GM19372 (cell line): ENCODE results near the gene CIBAR2.
"Not testable (repeated sequence)": the region's sequence is repeated elsewhere in the genome, so short reads cannot be mapped to it uniquely, and the experiment has no call there.

Source experiments
- ATAC-seq: cut with Tn5 transposase; IDR thresholded peaks from one replicate; pipeline ENCODE4 v1.9.1; 2021; ENCODE audit warnings: mild to moderate bottlenecking, low read depth, moderate library complexity; ENCODE audit not compliant: unreplicated experiment

CIBAR2 gene

GRCh38 chr16:85068746-85069145 is 43.5 kb downstream of the CIBAR2 start:
- ATAC-seq = no peak

- ATAC-seq = no peak
Observed at GRCh38 chr16:85067426-85067825, 44.8 kb downstream of the CIBAR2 start.

- no peak for ATAC-seq
Observed at GRCh38 chr16:85067024-85067423, 45.2 kb downstream of the CIBAR2 start.

- no peak for ATAC-seq
Observed at GRCh38 chr16:85066346-85066885, 45.9 kb downstream of the CIBAR2 start.

DNA sequence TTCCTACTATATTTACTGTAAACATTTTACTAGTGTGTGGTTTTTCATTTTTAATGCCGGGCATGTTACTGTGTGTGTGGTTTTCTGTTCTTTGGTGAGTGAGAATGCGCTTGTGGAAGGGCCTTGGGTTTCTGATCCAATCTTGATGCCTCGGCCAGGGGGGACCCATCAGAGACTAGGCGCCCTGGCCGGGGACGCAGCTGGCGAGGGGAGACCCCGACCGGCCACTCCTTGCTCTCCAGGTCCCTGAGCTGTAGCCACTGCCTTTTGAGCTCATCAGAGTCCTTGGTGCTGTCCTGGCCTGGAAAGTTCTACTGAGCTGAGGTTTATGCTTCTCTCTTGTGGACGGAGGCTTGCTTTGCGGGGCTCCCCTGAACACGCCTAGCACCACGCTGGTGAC is 47.2 kb downstream of the CIBAR2 start:
- ATAC-seq = no peak

- ATAC-seq = no peak
Observed at GRCh38 chr16:85064186-85064585, 48.1 kb downstream of the CIBAR2 start.

DNA sequence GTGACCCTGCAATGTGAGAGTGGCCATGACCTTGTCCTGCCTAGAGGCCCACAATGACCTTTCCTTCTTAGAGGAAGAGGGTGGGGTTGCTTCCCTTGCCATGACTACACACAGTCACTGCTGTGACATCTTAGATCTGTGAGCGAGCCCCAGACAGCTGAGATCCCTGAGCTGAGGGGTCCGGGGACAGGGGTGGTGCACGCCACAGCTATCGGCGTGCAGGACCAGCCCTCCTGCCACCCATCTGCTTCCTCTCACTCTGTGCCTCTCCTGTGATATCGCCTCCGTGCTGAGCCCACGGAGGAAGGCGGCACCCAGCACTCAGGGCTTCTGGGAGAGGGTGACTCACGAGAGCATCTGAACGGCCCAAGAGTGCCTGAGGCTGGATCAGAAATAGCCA is 49.4 kb downstream of the CIBAR2 start:
- no peak for ATAC-seq

- ATAC-seq = no peak
Observed at GRCh38 chr16:85062323-85062722, 49.9 kb downstream of the CIBAR2 start.

DNA sequence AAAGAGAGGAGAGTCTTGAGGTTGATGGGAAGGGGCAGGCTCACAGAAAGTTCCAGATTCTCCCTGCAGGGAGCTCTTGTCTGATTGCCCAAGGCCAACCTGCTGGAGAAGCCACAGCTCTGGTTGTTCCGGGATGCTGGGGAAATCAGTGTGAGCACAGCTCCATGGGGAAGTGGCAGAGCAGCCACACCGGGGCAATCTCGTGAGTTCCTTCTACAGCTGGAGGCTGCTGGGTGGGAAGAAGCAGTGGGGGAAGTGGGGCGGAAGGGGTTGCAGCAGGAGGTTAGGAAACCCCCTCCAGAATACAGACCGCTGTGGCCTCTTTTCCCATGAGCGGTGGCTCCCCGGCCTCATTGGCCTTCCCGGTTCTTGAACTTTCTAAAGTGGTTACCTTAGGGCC is 50.7 kb downstream of the CIBAR2 start:
- ATAC-seq = no peak

DNA sequence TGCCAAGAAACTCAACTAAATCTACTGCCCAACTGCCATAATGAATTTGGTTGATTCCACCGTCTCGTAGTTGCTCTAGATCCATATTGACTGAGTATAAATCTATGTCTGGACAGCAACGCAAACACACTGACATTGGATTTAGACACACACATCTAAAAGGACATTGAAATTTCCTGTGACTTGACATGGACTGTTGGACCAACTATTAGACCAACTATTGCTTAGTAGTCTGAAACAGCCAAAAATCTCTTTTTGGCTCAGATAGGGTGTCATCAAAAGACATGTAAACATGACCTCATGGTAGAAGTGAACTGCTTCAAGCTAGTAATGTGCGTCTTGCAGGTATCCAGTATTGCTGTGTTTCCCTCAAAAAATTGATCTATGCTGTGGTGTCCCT is 53.4 kb downstream of the CIBAR2 start:
- ATAC-seq = no peak

GRCh38 chr16:85057948-85058347 is 54.3 kb downstream of the CIBAR2 start:
- no peak for ATAC-seq

DNA sequence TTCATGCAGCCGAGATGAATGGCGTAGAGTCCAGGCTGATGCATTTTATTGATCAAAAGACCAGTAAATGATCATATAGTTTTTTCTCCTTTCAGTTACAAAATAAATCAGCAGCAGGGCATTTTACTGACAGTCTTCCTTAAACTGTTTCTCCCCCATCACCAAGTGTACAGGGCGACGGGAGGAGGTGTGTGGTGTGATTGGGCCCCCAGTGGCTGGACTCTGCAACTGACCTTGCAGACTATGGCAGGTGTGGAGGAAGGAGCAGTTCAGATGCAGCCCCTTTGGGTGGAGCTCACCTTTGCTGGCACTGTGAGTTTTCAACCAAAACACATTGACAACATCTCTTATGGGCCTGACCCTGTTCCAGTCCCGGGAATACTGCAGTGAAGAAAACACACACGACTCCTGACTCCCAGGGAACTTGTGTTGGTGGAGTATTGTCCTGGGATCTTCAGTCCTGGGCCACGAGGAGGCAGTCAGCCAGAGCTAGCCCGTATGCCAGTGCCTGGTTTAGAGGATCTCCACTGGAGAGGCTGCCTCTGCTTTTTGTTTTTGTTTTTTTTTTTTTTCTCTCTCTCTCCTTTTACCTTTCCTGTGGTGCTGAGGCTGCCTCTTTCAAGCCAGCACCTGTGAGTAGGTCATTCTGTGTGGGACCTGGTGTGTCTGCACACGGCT is 54.9 kb downstream of the CIBAR2 start:
- ATAC-seq = no peak

DNA sequence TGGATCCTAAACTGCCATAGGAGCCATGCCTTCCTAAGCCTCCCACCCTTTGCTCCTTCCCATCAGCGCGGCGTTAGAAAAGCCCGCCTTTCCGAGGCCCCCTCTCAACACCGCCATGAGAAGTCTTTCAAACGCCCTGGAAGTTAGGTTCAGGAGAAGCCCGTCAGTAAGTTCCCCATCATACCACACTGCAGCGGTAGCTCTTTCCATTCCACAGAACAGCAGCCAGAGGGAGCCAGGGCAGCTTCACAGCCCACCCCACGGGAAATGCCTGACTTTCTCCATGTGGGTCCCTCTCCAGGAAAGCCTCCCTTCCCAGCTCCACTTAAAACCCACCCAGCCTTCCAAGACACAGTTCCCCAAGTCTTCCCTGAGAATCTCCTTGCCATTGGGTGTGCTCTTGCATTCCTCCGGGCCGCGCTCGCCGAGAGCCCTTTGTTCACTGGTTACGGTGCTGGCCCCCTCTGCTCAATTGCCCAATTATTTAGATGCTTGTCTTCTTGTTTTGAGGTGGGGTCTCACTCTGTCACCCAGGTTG is 56.0 kb downstream of the CIBAR2 start:
- no peak for ATAC-seq

DNA sequence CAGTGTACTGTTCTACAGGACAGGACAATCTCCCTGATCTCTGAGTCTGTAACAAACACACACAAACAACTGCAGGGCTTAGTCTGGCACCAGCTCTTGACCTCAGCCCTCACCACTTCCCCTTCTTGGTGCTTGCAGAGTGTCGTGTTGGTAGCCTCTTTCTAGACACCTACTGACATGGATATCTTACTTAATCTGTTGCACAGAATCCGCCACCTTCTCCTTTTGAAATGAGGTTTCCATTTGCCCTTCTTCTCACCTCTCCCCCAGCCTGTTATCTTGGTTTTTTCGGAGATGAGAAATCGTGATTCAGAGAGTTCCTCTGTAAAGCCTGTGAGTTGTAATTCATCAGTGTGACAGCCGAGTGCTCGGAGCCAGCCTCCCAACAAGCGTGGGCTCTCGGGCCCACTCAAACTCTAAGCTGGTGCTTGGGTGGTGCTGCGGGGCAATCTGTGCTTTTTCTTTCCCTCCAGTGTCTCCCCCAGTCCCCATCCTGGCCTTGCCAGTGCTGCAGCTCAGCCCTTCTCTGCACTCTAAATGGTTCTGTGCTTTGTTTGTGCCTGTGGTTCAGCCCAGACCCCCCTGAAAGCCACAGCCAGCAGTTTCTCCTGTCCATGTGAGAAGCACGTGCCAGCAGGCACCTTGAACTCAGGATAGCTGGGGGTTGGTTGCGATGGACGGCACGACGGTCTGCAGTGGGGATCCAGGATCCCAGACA is 56.6 kb downstream of the CIBAR2 start:
- ATAC-seq = peak; percentile 78

DNA sequence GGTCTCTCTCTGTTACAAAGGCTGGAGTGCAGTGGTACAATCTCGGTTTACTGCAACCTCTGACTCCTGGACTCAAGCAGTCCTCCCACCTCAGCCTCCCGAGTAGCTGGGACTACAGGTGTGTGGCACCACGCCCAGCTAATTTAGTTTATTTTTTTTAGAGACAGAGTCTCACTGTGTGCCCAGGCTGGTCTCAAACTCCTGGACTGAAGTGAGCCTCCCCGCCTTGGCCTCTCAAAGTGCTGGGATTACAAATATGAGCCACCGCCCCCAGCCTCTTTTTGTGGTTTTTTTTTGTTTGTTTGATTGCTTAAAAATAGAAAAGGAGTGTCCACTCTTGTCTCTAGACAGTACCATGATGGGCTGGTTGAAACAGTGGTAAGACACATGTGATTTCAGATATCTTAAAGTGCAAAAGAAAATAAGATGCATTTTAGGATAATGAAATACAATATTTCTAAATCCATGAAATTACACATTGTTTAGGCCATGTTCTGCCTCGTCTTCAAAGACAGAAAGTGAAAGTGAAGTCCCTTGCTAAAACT is 57.3 kb downstream of the CIBAR2 start:
- no peak for ATAC-seq

DNA sequence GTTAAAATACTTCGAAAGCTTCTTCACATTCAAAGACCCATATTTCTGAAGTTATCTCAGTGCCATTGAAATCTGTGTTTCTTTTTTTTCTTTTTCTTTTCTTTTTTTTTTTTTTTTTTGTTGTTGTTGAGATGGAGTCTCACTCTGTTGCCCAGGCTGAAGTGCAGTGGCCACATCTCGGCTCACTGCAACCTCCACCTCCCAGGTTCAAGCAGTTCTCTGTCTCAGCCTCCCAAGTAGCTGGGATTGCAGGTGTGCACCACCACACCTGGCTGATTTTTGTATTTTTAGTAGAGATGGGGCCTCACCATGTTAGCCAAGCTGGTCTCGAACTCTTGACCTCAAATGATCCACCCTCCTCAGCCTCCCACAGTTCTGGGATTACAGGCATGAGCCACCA is 58.0 kb downstream of the CIBAR2 start:
- not testable (repeated sequence) for ATAC-seq

DNA sequence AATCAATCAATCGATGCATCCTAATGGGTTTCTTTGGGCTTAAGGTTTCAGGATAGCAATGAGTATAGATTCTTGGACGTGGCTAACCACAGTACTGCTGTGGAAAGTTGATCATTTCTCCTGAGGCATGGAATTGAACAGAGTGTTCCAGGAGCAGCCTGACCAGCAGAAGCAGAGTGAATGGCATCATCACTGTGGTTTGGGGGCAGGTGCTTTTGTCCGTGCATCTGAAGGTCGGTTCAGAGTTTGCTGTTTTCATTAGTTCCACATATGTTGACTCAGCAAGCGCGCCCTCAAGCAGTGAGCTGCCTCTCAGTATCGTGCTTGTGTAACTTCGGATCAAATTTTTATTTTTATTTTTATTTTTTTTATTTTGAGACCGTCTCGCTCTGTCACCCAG is 59.7 kb downstream of the CIBAR2 start:
- no peak for ATAC-seq

DNA sequence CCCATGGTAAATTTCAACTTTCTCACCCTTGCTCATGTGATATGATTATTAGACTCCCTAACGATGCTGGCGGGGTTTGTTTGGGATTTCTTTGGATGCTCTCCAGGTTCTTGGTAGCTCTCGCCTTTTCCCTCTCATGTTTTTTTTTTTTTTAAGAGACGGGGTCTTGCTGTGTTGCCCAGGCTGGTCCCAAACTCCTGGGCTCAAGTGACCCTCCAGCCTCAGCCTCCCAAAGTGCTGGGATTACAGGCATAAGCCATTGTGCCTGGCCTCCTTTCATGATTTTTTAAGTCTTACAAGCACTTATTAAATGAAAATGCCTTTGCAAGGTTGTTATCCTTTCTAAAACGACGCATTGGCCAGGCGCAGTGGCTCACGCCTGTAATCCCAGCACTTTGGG is 60.6 kb downstream of the CIBAR2 start:
- no peak for ATAC-seq

DNA sequence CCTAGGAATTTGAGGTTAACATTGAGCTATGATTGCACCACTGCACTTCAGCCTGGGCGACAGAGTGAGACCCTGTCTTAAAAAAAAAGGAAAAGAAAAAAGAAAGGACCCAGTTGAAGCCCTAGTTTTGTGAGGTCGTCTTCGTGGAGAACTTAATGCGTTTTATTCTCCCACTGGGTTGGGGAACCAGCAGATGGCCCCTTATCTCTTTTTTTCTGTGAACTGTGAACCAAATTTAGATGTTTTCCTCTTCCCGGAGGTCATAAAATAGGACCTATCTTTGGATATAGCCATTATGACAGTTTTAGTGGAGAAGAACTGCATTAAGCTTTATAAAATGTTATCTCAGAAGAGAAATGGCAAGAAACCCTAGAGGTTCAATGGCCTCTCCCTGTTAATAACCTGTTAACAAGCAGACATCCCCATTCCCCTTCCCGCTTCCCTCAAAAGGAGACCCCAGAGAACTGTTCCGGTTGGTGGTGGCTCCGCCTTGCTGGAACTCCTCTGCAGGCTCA is 61.1 kb downstream of the CIBAR2 start:
- no peak for ATAC-seq

GRCh38 chr16:85049706-85050305 is 62.5 kb downstream of the CIBAR2 start:
- no peak for ATAC-seq
